K562 (cell line): ENCODE results near the gene ANAPC2. TPM values are rescaled to one million over a fixed set of nuclear protein-coding genes. Genes with fewer than 3 reads are reported as not detected.

ENCODE experiments used
- ATAC-seq: fragments of 200-7000 bp; cut with Tn5 transposase; 3 replicates; pipeline ENCODE4 v1.9.1; 2020; ENCODE audit warnings: moderate library complexity
- BruUV-seq: library from RNA; stranded (reverse); fragments of 400-500 nt; replicated peaks from 2 replicates; lab custom pipeline; 2021; lab: Mats Ljungman, UMichigan
- CTCF ChIA-PET: fragments of 300-600 bp; formaldehyde crosslinking; extraction: SDS; loops from one replicate; lab custom pipeline; 2021; ENCODE audit warnings: low intra/inter-chr PET ratio; lab: Yijun Ruan, JAX
- POLR2A ChIA-PET: fragments of 300-600, 350-650 bp; sonication (Branson Sonifier 250); formaldehyde crosslinking; extraction: SDS; loops from one replicate; lab custom pipeline; 2021; ENCODE audit warnings: antibody characterized with exemption, inconsistent platforms; lab: Yijun Ruan, JAX
- DNase-seq, 4 experiments: peaks; one replicate each; pipeline versions ENCODE4 v3.0.0 to v3.0.0-alpha.2; 2011 to 2018; ENCODE audit warnings: low spot score in 3 of 4, mixed read lengths in 3 of 4; ENCODE audit errors: extremely low read depth in 1 of 4
- FAIRE-seq: peaks from 2 replicates; lab custom pipeline; 2011; peaks lifted over from hg19 to GRCh38; lab: Jason Lieb, UNC
- H2AFZ ChIP-seq: 2 replicates; pipeline ENCODE4 v1.6.0; 2011; ENCODE audit warnings: low read depth, low read length, control low read depth, inconsistent platforms
- H3K27ac ChIP-seq: fragments of 200-600 bp; 3 replicates; pipeline ENCODE4 v1.8.0; 2011; ENCODE audit warnings: low read depth, mild to moderate bottlenecking, control low read depth, inconsistent platforms, low read length, moderate library complexity, mixed read lengths; ENCODE audit errors: extremely low read depth
- H3K27me3 ChIP-seq, 2 experiments: fragments of 300-600 bp in 1 of 2; 2 replicates in 1 of 2; 3 replicates in 1 of 2; pipeline versions ENCODE4 v1.6.0 to v1.8.0; 2011; ENCODE audit warnings: inconsistent platforms in 2 of 2, low read length in 2 of 2, mild to moderate bottlenecking in 1 of 2, mixed read lengths in 1 of 2, moderate library complexity in 1 of 2; ENCODE audit not compliant: control insufficient read depth in 2 of 2, insufficient read depth in 2 of 2
- H3K36me3 ChIP-seq: fragments of 300-600 bp; 3 replicates; pipeline ENCODE4 v1.8.0; 2011; ENCODE audit warnings: mild to moderate bottlenecking, low read length, inconsistent platforms; ENCODE audit not compliant: control insufficient read depth, insufficient read depth
- H3K4me1 ChIP-seq, 2 experiments: fragments of 200-600 bp in 1 of 2; replicated peaks in 1 of 2; 2 replicates in 1 of 2; 3 replicates in 1 of 2; pipeline versions ENCODE4 v1.5.1 to v1.8.0; 2011; ENCODE audit warnings: inconsistent platforms in 2 of 2, low read length in 2 of 2, mild to moderate bottlenecking in 1 of 2, mixed read lengths in 1 of 2, moderate library complexity in 1 of 2; ENCODE audit not compliant: control insufficient read depth in 2 of 2, insufficient read depth in 2 of 2
- H3K4me2 ChIP-seq: 2 replicates; pipeline ENCODE4 v1.6.1; 2011; ENCODE audit warnings: low read length, control low read depth, inconsistent platforms, mixed read lengths; ENCODE audit not compliant: insufficient read depth
- H3K4me3 ChIP-seq: fragments of 200-600 bp; sonication (generic), shearing (Covaris generic); 2 replicates; pipeline ENCODE4 v1.5.1; 2016; ENCODE audit warnings: control low read depth, inconsistent platforms
- H3K79me2 ChIP-seq: fragments of 200-600 bp; 3 replicates; pipeline ENCODE4 v1.8.0; 2011; ENCODE audit warnings: low read length, inconsistent platforms; ENCODE audit not compliant: control insufficient read depth, insufficient read depth
- H3K9ac ChIP-seq, 2 experiments: 2 replicates each; pipeline versions ENCODE4 v1.6.0 to v1.6.1; 2011; ENCODE audit warnings: low read depth in 2 of 2, low read length in 2 of 2, control low read depth in 1 of 2, inconsistent platforms in 1 of 2, mild to moderate bottlenecking in 1 of 2, mixed read lengths in 1 of 2; ENCODE audit not compliant: insufficient read depth in 1 of 2
- H3K9me1 ChIP-seq: one replicate; pipeline ENCODE4 v1.6.0; 2011; ENCODE audit warnings: inconsistent platforms, mild to moderate bottlenecking, low read length, moderate library complexity; ENCODE audit not compliant: control insufficient read depth, insufficient read depth
- H3K9me3 ChIP-seq: replicated peaks from 2 replicates; pipeline ENCODE4 v1.5.1; 2011; ENCODE audit warnings: low read depth, low read length, inconsistent platforms; ENCODE audit not compliant: control insufficient read depth, insufficient read depth
- H4K20me1 ChIP-seq: replicated peaks from 2 replicates; pipeline ENCODE4 v1.6.1; 2011; ENCODE audit warnings: low read length, inconsistent platforms, mixed read lengths; ENCODE audit not compliant: control insufficient read depth, insufficient read depth
- CREB5 ChIP-seq: fragments of 250-450 bp; sonication (Bioruptor Pico); IDR thresholded peaks from 2 replicates; pipeline ENCODE4 v1.5.0; 2020; ENCODE audit warnings: mild to moderate bottlenecking
- KDM5B ChIP-seq: fragments of 200-600 bp; sonication (generic); IDR thresholded peaks from 2 replicates; pipeline ENCODE4 v1.6.1; 2012; ENCODE audit warnings: low read depth, mild to moderate bottlenecking, moderate library complexity, low read length, control low read depth, inconsistent platforms; ENCODE audit not compliant: insufficient replicate concordance
- MAFF ChIP-seq: IDR thresholded peaks from 2 replicates; pipeline ENCODE4 v1.6.1; 2012; ENCODE audit warnings: low read length, improper control_type of control experiment
- REST ChIP-seq, 2 experiments: fragments of 450-650 bp; formaldehyde crosslinking in 1 of 2; IDR thresholded peaks; 2 replicates each; pipeline versions ENCODE4 v1.4.0 to v1.6.1; 2014 to 2020; ENCODE audit warnings: mild to moderate bottlenecking in 2 of 2, borderline replicate concordance in 1 of 2, low read depth in 1 of 2
- SRSF1 ChIP-seq: fragments of 200-400 bp; formaldehyde crosslinking; IDR thresholded peaks from 2 replicates; pipeline ENCODE4 v1.6.1; 2017; ENCODE audit warnings: mild to moderate bottlenecking, low read depth, low read length, moderate library complexity
- TFE3 ChIP-seq: fragments of 450-650 bp; formaldehyde crosslinking; IDR thresholded peaks from 2 replicates; pipeline ENCODE4 v1.4.0; 2020; ENCODE audit warnings: mild to moderate bottlenecking, mixed read lengths
- WHSC1 ChIP-seq: IDR thresholded peaks from one replicate; pipeline ENCODE4 v1.6.1; 2012; ENCODE audit warnings: low read length, control low read depth, inconsistent platforms
- ZZZ3 ChIP-seq: fragments of 450-650 bp; IDR thresholded peaks from 2 replicates; pipeline ENCODE4 v1.6.1; 2016; ENCODE audit warnings: antibody characterized with exemption, mild to moderate bottlenecking, moderate library complexity
- WGBS: fragments of 100-300 bp; shearing (Covaris generic); methylation state at CpG from one replicate; pipeline ENCODE4 v1.1.6; 2016; ENCODE audit warnings: low coverage, mixed read lengths; ENCODE audit not compliant: insufficient coverage; ENCODE audit errors: missing lambda C conversion rate; 5-methylcytosine and 5-hydroxymethylcytosine counted together
- in situ Hi-C: fragments of 300-500 bp; cut with MboI; formaldehyde crosslinking; loops from 4 replicates; pipeline ENCODE4 v1.15.0; 2018; ENCODE audit warnings: inconsistent platforms, mixed read lengths
- intact Hi-C: fragments of 100-400 bp; cut with micrococcal nuclease; formaldehyde crosslinking; loops from 2 replicates; pipeline ENCODE4 v1.14.2; 2022
- polyA plus RNA-seq, 8 experiments: library from polyadenylated mRNA; depleted of rRNA in 4 of 8; stranded (reverse) in 5 of 8; unstranded in 3 of 8; fragments of >200 nt; fragmentation: Nextera tagmentation in 2 of 8; fragmentation: Illumina TruSeq in 1 of 8; extraction: Ambion mirVana in 2 of 8; extraction: Trizol in 1 of 8; gene quantifications; 2 replicates each; pipeline versions ENCODE4 v1.2.1 to v1.2.3, GENCODE V29; 2011 to 2014; ENCODE audit warnings: inconsistent platforms in 1 of 8, missing spikeins in 1 of 8
- total RNA-seq, 7 experiments: library from RNA; depleted of rRNA in 6 of 7; stranded (reverse); fragments of >200 nt in 6 of 7; fragmentation: Illumina TruSeq in 2 of 7; extraction: Trizol in 2 of 7; gene quantifications; 2 replicates each; pipeline versions ENCODE4 v1.2.1 to v1.2.3, GENCODE V29; 2011 to 2021; ENCODE audit warnings: low replicate concordance in 1 of 7
- TF ChIP-seq, protein P1 (sequence below): fragments of 450-650 bp; formaldehyde crosslinking; IDR thresholded peaks from 2 replicates; pipeline ENCODE4 v1.4.0; 2020; ENCODE audit warnings: mild to moderate bottlenecking, moderate library complexity

ANAPC2 gene
- total and polyA plus RNA-seq, 9 of the 15 experiments (the other 6 are each of a cell fraction or from before 2014, with no cell fraction given): 0.11 to 56.5 (median 17.1) TPM; not detected in 1

GRCh38 chr9:137163805-137164204 lies 24.6 kb downstream of the ANAPC2 start:
- no peaks in the 10 kb centered on the region for H3K79me2 ChIP-seq
- H2AFZ ChIP-seq: no peak overlapping the region
- WGBS: 59% methylated on average over 22 of the region's 22 CpGs
- H3K9me1 ChIP-seq: no peaks in the 10 kb centered on the region
- H3K9me3 ChIP-seq: no peaks in the 10 kb centered on the region
- in situ Hi-C loops (no loop called here), intact Hi-C loops (no loop called here)
- peak overlapping the region in 1 of 2 experiments; percentile 55; a peak in 1 of 4 replicates for H3K9ac ChIP-seq
- H3K27ac ChIP-seq: no peak overlapping the region
- no peak overlapping the region for H3K4me3 ChIP-seq
- POLR2A ChIA-PET: no interaction called here
- ATAC-seq (no peak), FAIRE-seq (no peak), DNase-seq (no peak)
- peaks cover 3% of the 10 kb centered on the region; the same call in 1 of the 2 replicates for H4K20me1 ChIP-seq
- no TSS peak for BruUV-seq
- no peaks in the 10 kb centered on the region for H3K36me3 ChIP-seq
- CTCF ChIA-PET: no interaction called here
- peaks cover 3 to 97% of the 10 kb centered on the region in 2 experiments; a peak in 4 of 5 replicates for H3K4me1 ChIP-seq
- H3K27me3 ChIP-seq: peaks cover 22 to 31% of the 10 kb centered on the region in 2 experiments; a peak in 4 of 5 replicates
- H3K4me2 ChIP-seq: peak overlapping the region; percentile 63; the same call in 1 of the 2 replicates
- TF ChIP-seq WHSC1: no peak
- no peak for TF ChIP-seq SRSF1
- TF ChIP-seq ZZZ3: no peak
- TF ChIP-seq, protein P1, sequence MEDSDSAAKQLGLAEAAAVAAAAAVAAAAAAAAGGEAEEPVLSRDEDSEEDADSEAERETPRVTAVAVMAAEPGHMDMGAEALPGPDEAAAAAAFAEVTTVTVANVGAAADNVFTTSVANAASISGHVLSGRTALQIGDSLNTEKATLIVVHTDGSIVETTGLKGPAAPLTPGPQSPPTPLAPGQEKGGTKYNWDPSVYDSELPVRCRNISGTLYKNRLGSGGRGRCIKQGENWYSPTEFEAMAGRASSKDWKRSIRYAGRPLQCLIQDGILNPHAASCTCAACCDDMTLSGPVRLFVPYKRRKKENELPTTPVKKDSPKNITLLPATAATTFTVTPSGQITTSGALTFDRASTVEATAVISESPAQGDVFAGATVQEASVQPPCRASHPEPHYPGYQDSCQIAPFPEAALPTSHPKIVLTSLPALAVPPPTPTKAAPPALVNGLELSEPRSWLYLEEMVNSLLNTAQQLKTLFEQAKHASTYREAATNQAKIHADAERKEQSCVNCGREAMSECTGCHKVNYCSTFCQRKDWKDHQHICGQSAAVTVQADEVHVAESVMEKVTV (CRISPR knock-in tag): no peak
- no peak for TF ChIP-seq TFE3 (CRISPR knock-in tag)
- TF ChIP-seq CREB5 (CRISPR knock-in tag): no peak
- TF ChIP-seq REST (IDR thresholded peaks at IDR 0.05; ENCODE audit: borderline replicate concordance): no peak
- no peak for TF ChIP-seq REST (CRISPR knock-in tag; IDR thresholded peaks at IDR 0.05; ENCODE audit: low read depth)
- TF ChIP-seq MAFF: no peak
- TF ChIP-seq KDM5B: no peak
